EH (cell line): ENCODE results near the gene SULT1E1.

Experiments
- DNase-seq: peaks from one replicate; pipeline ENCODE4 v3.0.0-alpha.2; 2015; ENCODE audit warnings: low read depth

The SULT1E1 gene

DNA sequence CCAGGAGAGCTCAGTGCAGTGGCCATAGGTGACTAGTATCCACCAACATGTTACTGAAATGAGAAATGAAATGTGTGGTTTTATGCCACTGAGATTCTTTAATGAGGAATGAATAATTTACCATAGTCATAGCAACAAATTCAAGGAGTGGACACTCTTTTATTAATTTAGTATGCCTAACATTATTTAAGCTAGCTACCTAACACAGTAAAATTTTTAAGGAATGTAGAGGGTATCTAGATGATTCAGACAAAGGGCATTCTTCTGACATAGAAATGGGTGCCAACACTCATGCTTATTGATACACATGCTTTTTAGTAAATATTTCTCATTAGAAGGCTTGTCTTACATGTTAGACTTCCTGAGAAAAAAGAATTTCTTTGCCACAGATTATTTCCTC, 66.2 kb downstream of the SULT1E1 start:
- DNase-seq = no peak
